NCI-H446 treated with DMSO at 0.1 percent for 48 hours (cell line): ENCODE measurements around the gene WAPL.
"Not testable (repeated sequence)": the region's sequence is repeated elsewhere in the genome, so short reads cannot be mapped to it uniquely, and the experiment has no call there.

Experiments
- DNase-seq: peaks from one replicate; lab custom pipeline; 2025; lab: John Stamatoyannopoulos, UW

WAPL gene, protein sequence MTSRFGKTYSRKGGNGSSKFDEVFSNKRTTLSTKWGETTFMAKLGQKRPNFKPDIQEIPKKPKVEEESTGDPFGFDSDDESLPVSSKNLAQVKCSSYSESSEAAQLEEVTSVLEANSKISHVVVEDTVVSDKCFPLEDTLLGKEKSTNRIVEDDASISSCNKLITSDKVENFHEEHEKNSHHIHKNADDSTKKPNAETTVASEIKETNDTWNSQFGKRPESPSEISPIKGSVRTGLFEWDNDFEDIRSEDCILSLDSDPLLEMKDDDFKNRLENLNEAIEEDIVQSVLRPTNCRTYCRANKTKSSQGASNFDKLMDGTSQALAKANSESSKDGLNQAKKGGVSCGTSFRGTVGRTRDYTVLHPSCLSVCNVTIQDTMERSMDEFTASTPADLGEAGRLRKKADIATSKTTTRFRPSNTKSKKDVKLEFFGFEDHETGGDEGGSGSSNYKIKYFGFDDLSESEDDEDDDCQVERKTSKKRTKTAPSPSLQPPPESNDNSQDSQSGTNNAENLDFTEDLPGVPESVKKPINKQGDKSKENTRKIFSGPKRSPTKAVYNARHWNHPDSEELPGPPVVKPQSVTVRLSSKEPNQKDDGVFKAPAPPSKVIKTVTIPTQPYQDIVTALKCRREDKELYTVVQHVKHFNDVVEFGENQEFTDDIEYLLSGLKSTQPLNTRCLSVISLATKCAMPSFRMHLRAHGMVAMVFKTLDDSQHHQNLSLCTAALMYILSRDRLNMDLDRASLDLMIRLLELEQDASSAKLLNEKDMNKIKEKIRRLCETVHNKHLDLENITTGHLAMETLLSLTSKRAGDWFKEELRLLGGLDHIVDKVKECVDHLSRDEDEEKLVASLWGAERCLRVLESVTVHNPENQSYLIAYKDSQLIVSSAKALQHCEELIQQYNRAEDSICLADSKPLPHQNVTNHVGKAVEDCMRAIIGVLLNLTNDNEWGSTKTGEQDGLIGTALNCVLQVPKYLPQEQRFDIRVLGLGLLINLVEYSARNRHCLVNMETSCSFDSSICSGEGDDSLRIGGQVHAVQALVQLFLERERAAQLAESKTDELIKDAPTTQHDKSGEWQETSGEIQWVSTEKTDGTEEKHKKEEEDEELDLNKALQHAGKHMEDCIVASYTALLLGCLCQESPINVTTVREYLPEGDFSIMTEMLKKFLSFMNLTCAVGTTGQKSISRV (N-terminal part only)

GRCh38 chr10:86521678-86522509 is at the start of gene WAPL:
WAPL (minus strand) TSS chr10:86521792; CDS start chr10:86518069, 3,723 bp downstream.
- peak; percentile 76 for DNase-seq

DNA sequence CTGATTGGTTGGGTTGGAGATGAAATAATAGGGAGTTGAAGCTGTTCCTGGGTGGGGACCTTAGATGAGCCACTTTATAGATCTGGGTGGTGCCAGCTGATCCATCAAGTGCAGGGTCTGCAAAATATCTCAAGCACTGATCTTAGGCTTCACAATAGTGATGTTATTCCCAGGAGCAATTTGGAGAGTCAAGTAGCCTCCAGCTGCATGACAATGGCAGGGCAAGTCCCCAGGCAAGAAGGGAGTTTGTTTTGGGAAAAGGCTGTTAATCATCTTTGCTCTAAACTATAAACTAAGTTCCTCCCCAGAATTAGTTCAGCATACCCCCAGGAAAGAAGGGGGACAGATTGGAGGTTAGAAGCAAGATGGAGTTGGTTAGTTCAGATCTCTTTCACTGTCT is 47.7 kb upstream of the WAPL start:
- DNase-seq, result no peak

GRCh38 chr10:86566518-86566917 is 44.9 kb upstream of the WAPL start:
- DNase-seq, result not testable (repeated sequence)

DNA sequence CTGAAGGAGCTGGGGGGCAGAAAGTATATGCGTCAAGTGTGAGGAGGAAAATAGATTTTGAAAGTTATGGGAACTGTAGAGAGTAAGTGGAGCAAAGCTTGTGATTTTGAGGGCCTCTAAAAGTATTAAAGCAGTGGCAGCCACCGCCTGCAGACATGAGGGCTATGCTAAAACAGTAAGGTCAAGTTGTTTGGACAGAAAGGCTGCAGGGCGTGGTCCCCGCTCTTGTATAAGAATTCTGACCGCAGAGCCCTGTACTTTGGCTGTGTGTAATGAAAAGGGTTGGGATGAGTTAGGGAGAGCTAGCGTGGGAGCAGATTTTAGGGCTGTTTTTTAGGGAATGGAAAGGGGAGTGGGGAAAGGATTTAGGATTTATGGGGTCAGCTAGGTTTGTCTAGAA is 41.7 kb upstream of the WAPL start:
- DNase-seq, result not testable (repeated sequence)

DNA sequence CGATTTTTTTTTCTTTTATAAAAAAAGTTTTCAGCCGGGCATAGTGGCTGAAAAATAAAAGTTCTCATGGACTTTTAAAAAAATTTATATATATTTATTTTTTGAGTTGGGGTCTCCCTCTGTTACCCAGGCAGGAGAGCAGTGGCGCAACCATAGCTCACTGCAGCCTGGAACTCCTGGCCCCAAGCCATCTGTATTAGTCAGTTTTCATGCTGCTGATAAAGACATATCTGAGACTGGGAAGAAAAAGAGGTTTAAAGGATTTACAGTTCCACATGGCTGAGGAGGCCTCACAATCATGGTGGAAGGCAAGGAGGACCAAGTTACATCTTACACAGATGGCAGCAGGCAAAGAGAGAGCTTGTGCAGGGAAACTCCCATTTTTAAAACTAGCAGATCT is 37.1 kb upstream of the WAPL start:
- not testable (repeated sequence) for DNase-seq

- DNase-seq, result no peak
Measured at GRCh38 chr10:86556933-86557649, 35.5 kb upstream of the WAPL start.

DNA sequence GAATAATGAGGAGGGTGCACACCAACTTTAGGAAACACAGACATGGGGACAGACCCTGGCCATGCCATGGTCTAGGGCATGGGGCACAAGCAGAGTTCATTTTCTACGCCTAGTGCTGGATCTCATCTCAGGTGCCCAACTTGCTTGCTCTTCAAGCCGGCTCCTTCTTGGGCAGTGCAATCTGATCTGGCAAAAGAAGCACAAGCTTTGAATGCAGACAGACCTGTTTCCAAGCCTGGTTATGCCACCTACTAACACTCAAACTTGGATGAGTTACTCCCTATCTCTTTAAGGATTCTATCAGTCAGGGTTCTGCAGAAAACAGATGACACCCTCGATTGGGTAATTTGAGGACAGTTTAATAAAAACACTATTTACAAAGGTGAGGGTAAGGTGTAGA is 34.9 kb upstream of the WAPL start:
- no peak for DNase-seq

- no peak for DNase-seq
Measured at GRCh38 chr10:86553639-86554038, 32.0 kb upstream of the WAPL start.

GRCh38 chr10:86553213-86553612 is 31.6 kb upstream of the WAPL start:
- no peak for DNase-seq

DNA sequence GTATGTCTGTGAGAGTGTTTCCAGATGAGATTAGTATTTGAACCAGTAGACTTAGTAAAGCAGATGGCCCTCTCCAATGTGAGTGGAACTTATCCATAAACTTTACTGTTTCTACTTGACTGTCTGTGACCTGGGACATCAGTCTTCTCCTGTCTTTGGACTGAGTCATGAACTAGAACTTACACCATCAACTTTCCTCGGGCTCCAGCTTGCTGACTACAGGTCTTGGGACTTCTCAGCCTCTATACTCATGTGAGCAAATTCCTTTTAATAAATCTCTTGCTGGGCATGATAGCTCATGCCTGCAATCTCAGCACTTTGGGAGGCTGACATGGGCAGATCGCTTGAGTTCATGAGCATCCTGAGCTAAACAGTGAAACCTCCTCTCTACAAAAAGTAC is 25.7 kb upstream of the WAPL start:
- DNase-seq, result no peak

- peak; percentile 79 for DNase-seq
Measured at GRCh38 chr10:86545101-86545500, 23.5 kb upstream of the WAPL start.

- DNase-seq, result no peak
Measured at GRCh38 chr10:86540016-86540415, 18.4 kb upstream of the WAPL start.

DNA sequence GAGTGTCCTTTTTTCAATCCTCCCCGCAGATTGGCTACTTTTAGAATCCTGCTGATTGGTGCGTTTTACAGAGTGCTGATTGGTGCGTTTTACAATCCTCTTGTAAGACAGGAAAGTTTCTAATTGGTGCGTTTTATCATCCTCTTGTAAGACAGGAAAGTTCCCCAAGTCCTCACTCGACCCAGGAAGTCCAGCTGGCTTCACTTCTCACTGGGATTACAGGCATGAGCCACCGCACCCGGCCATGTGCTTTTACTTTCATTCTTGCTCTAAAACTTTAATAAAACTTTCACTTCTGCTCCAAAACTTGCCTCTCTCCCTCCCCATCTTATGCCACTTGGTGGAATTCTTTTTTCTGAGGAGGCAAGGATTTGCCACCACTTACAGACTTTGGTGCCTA is 17.0 kb upstream of the WAPL start:
- no peak for DNase-seq

DNA sequence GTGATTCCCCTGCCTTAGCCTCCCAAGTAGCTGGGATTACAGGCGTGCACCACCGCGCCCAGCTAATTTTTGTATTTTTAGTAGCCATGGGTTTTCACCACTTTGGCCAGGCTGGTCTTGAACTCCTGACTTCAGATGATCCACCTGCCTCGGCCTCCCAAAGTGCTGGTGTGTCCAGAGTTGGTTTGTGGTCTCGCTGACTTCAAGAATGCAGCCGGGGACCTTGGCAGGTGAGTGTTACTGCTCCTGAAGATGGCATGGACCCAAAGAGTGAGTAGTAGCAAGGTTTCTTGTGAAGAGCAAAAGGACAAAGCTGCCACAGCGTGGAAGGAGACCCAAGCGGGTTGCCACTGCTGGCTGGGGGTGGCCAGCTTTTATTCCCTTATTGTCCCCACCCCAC is 16.4 kb upstream of the WAPL start:
- not testable (repeated sequence) for DNase-seq

DNA sequence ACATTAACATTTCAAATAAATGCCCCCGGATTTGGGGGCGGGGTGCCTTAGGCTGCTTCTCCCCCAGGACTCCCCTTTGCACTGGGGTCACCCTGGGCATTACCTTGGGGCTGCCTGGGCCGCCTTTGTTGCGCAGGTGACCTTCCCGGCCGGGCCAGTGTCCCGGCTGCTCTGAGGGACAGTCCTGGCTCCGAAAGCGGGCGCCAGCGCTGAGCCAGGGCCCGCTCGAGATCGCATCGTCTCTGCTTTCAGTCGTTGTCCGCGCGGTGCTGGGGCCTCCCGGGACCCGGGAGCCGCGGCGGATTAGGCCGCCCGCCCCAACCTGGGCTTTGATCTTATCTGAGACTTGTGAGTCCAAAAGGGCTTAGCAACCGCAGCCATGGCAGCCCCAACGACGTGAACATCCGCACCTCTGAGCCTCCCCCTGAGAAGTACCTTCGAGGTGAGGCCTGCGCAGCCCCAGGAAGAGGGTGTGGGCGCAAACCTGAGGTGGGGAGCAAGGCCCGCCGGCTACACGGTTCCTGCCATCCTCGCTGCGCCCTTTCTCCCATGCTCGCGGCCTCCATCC is 14.8 kb upstream of the WAPL start:
- no peak for DNase-seq

- no peak for DNase-seq
Measured at GRCh38 chr10:86535132-86535882, 13.7 kb upstream of the WAPL start.

GRCh38 chr10:86533328-86533727 is 11.7 kb upstream of the WAPL start:
- DNase-seq, result no peak

DNA sequence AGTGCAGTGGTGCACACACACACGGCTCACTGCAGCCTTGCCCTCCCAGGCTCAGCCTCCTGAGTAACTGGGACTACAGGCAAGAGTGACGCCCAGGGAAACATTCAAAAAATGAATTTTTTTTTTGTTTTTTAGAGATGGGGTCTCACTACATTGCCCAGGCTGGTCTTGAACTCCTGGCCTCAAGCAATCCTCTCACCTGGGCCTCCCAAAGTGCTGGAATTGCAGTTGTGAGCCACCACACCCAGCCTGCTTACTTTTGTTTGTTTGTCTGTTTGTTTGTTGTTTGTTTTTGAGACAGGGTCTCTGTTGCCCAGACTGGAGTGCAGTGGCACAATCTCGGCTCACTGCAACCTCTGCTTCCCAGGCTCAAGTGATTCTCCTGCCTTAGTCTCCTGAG is 7.1 kb upstream of the WAPL start:
- not testable (repeated sequence) for DNase-seq

DNA sequence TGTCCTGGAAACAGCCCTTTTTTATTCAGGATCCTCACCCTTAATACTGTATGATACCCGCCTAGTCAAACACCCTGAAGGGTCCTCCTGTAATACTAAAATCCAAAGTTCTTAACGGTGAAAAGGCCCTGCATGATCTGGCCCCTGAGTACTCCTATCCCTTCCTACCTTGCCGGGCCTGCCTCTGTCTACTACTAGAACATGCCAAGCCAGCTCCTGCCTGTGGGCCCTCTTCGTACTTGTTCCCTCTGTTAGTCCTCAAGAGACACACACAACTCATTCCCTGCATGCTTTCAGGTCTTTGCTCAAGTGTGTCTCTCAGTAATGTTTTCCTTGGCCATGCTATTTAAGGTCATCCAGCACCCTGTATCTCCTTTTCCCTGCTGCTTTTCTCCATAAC is 5.0 kb upstream of the WAPL start:
- DNase-seq, result no peak

DNA sequence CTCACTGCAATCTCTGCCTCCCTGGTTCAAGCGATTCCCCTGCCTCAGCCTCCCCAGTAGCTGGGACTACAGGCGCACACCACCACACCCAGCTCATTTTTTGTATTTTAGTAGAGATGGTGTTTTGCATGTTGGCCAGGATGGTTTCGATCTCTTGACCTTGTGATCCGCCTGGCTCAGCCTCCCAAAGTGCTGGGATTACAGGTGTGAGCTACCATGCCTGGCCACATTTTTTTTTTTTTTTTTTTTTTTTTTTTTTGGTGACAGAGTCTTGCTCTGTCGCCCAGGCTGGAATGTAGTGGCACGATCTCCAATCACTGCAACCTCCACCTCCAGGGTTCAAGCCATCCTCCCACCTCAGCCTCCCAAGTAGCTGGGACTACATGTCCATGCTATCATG is 4.1 kb upstream of the WAPL start:
- DNase-seq, result not testable (repeated sequence)
